ENCODE data around the gene RABGAP1L. TPM values are rescaled to one million over a fixed set of nuclear protein-coding genes. Genes with fewer than 3 reads are reported as not detected.
"Not testable (repeated sequence)": the region's sequence is repeated elsewhere in the genome, so short reads cannot be mapped to it uniquely, and the experiment has no call there.

Gene RABGAP1L
- total RNA-seq, 4 donors from 2014 or later: 31.7 to 49.7 (median 34.3) TPM

- DNase-seq (ENCODE audit: low spot score) (no peak), ATAC-seq (ENCODE audit: low FRiP score) (no peak)
- TF ChIP-seq CTCF (IDR thresholded peaks at IDR 0.05): no peak
These were observed 678.1 kb downstream of the RABGAP1L start for GRCh38 chr1:174837386-174837785.

GRCh38 chr1:174839211-174839610 is 679.9 kb downstream of the RABGAP1L start:
- no peak for DNase-seq (ENCODE audit: low spot score)
- TF ChIP-seq CTCF (IDR thresholded peaks at IDR 0.05): no peak
- ATAC-seq (ENCODE audit: low FRiP score): no peak

- no peak for TF ChIP-seq CTCF (IDR thresholded peaks at IDR 0.05)
- ATAC-seq (ENCODE audit: low FRiP score): no peak
These were observed 682.4 kb downstream of the RABGAP1L start for GRCh38 chr1:174841747-174842146.

GRCh38 chr1:174848593-174849560 is 689.6 kb downstream of the RABGAP1L start:
- not testable (repeated sequence) for ATAC-seq (ENCODE audit: low FRiP score); DNase-seq (ENCODE audit: low spot score)

More at GRCh38 chr1:174841747-174842146, 682.4 kb downstream of the RABGAP1L start:
- DNase-seq (ENCODE audit: low spot score): no peak

- ATAC-seq (ENCODE audit: low FRiP score): no peak
- no peak for DNase-seq (ENCODE audit: low spot score)
- TF ChIP-seq CTCF (IDR thresholded peaks at IDR 0.05): no peak
These were observed 691.4 kb downstream of the RABGAP1L start for GRCh38 chr1:174850726-174851125.

- DNase-seq (ENCODE audit: low spot score) (no peak), ATAC-seq (ENCODE audit: low FRiP score) (no peak)
- TF ChIP-seq CTCF (IDR thresholded peaks at IDR 0.05): no peak
These were observed 699.0 kb downstream of the RABGAP1L start for GRCh38 chr1:174858301-174858700.

GRCh38 chr1:174870319-174870718 is 711.0 kb downstream of the RABGAP1L start:
- DNase-seq (ENCODE audit: low spot score): no peak
- TF ChIP-seq CTCF (IDR thresholded peaks at IDR 0.05): no peak
- no peak for ATAC-seq (ENCODE audit: low FRiP score)
